Measurements from ENCODE around the gene SASH1.

Gene SASH1

DNA sequence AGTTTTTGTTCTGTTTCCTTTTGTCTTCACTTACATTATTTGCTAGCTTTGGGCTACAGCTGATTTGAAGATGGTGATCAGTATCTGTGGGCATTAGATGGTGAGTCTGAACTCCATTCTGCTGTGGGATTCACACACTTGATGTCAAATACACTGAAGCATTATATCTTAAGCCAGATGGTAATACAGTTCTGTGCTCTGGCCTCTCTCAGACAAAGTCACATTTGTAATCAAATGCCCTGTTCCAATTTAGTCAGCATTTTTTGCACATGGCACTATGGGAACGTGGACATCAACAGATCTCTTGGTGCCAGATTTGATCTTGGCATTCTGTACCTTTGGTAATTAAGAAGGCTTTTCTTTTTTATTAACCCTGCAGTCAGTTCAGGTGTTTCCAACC lies 56.0 kb downstream of the SASH1 start:
- H3K4me3 ChIP-seq (ENCODE audit: low read depth, low read length): no peak overlapping the region

DNA sequence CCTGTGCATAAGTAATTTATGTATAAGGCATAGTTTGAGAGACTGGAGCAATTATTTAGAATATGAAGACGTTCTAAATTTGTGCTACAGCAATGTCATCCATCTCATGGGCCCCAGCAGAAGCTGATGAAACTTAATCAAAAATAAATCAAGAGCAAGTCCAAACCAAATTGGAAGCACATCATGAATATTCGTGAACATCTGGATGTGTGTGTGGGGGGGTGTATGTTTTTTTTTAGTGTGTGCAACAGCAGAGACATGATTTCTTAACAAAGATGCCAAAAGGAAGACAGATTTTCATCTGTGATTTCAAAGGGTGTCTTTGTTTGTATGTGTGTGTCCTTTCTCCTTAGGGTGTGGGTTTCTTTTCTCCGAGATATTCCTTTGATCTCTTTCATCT lies 58.9 kb downstream of the SASH1 start:
- H3K4me3 ChIP-seq (ENCODE audit: low read depth, low read length): no peak overlapping the region

DNA sequence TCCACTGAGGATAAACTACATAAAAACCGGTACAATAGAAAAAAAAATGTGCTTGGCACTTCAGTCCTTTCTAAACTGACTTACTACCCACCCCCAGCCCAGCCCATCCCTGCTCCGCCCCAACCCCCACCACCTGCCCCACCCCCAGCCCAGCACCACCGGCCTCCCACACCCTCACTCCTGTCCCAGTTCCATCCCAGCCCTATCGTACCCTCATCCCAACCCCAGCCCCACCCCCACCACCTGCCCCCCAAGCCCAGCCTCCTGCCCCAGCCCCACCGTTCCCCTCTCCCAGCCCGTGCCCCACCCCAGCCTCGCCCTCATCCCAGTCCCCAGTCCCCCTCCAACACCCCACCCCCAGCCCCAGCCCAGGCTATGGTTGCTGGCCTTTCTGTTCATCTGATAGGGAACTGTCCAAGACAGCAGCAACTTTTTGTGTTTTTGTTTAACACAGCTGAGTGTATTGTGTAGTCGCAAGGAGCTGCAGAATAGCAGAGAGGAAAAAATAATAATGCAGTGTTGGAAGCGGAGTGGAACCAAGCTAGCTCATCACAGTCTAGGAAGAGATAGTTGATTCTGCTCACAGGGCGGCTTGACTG lies 61.9 kb downstream of the SASH1 start:
- no peak overlapping the region for H3K4me3 ChIP-seq (ENCODE audit: low read depth, low read length)

DNA sequence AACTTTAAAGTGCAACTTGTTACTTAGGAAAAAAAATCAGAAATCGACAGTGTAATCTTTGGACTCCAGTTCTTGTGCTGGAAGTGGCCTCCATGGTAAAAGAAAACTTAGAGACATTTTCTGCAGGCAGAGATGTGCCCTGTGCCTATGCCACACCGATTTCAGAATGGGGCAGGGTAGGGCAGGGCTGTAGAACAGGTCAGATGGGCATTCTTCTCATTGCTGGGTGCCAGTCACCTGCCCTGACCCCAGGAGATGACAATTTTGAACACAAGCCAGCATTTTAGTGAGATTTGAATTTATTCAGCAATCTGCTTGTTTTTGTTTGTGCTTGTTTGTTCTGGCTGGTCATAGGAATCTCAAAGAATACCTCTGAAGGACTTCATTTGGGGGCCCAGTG lies 63.3 kb downstream of the SASH1 start:
- H3K4me3 ChIP-seq (ENCODE audit: low read depth, low read length): no peak overlapping the region

DNA sequence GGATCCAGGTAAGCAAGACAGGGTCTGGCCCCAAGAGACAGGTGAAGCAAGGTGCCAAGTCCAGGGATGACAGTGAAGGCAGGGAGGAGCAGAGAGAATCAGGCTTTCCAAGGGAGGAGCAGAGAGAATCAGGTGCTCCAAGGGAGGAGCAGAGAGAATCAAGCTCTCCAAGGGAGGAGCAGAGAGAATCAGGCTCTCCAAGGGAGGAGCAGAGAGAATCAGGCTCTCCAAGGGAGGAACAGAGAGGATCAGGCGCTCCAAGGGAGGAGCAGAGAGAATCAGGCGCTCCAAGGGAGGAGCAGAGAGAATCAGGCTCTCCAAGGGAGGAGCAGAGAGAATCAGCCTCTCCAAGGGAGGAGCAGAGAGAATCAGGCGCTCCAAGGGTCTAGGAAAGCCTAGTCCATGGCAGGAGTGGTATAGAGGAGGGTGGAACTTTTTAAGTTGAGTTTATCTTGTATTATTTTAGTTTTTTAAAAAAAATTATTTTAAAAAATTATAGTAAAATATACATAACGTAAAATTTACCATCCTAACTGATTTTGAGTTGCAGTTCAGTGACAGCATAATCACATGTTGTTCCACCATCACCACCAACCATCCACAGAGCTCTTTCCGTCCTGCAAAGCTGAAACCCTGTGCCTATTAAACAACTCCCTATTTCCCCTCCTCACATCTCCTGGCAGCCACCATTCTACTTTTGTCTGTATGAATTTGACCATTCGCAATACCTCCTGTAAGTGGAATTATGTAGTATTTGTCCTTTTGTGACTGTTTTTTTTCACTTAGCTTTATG lies 64.1 kb downstream of the SASH1 start:
- H3K4me3 ChIP-seq (ENCODE audit: low read depth, low read length): no peak overlapping the region

DNA sequence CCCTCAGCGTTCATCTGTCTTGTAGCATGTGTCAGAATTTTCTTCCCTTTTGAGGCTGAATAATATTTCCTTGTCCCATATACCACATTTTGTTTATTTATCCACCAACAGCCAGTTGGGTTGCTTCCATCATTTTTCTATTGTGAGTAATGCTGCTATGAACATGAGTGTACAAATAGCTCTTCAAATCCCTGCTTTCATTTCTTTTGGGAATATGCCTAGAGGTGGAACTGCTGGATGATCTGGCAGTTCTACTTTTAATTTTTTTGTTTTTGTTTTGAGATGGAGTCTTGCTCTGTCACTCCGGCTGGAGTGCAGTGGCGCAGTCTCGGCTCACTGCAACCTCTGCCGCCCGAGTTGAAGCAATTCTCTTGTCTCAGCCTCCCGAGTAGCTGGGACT lies 64.7 kb downstream of the SASH1 start:
- no peak overlapping the region for H3K4me3 ChIP-seq (ENCODE audit: low read depth, low read length)

DNA sequence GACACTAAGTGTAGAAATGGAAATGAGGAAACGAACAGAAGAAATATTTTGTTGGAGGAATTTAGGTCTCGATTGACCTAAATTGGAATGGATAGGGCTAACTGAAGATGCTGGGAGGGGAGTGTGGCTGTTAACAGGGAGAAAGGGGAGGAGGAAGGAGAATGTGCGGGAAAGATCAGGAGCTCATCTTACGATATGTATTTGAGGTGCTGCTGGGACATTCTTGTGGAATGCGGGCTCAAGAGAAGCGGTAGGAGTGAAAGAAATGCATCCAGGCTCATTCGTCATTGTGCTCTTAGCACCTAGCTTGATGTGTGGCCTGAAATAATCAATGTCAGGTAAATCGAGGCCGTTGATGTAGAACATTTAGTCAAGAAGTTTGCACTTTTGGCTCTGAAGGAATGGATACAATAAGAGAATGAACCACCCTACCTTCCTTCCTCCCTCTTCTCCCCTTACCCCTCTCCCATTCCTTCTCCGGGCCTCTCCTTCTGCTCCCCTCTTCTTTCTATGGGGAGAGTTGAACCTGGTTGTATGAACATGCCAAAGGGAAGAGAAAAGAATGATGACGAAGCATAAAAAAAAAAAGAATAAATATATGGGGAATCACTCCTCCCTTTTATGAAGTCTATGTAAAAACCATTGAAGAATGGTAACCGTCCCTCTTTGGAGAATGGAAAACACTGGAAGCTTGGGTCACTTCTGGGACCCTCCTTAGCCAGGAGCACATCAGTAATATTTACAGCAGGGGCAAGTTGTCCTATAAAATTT lies 70.9 kb downstream of the SASH1 start:
- H3K4me3 ChIP-seq (ENCODE audit: low read depth, low read length): no peak overlapping the region

DNA sequence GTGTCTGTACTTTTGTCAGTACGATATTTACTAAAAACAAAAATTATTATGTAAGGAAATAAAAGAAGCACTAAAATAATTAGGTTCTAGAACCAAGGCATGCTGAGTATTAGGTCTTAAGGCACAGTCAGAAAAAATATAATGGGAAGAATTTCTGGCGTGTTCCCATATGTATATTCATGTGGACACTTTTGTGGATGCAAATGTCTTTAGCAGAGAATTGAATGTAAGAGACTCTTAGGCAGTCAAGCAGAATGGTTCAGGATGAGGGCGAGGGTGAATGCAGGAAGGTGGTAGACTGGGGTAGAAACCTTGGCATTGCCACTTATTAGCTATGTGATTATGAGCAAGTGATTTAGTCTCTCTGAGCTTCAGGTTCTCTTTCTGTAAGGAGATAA lies 71.5 kb downstream of the SASH1 start:
- no peak overlapping the region for H3K4me3 ChIP-seq (ENCODE audit: low read depth, low read length)

DNA sequence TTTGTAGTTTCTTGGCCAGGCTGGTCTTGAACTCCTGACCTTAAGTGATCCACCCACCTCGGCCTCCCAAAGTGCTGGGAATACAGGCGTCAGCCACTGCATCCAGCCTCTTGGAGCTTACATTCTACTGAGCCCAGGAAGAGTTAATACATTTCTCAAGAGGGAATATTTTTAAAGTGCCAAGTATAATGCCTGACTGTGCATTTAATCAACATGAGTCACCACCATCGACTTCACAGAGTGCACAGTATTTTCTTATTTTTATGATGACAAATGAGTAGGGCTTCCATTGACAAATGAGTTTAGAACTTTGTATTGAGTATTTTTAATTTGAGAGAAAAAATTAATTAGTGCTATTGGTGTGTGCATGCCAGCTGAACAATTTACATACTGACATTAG lies 72.2 kb downstream of the SASH1 start:
- no peak overlapping the region for H3K4me3 ChIP-seq (ENCODE audit: low read depth, low read length)

DNA sequence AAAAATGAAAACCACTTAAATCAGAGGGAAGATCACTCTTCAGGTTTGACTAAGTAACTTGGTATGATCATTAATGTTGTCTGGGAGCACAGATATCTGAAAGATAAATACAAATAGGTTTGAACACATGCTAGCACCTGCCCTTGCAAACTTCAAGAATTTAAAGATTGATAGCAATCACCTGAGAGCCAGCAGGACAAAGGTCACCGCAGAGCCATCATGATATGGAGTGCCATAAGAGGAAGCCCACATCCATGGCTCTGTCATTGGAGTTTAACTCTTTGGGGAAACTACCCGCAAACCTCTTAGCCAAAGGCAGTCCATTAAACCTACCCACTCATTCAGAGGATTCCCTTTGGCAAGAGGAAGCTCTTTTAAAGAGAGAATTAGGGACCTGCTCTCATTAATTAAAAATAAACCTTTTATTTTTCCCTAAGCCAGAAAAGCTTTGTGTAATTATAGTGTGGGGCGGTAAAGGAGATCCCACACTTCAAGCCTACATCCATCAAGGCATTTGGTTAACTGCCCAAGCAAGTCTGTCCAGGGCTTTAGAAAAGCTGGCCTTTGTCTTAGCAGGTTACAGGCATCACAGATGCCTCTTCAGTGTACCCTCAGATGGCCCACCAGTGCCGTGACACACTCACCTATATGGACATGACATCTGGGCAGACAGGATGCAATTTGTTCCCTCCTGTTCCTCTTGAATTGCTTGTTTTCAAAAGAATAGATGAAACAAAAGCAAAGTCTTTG lies 73.0 kb downstream of the SASH1 start:
- no peak overlapping the region for H3K4me3 ChIP-seq (ENCODE audit: low read depth, low read length)

DNA sequence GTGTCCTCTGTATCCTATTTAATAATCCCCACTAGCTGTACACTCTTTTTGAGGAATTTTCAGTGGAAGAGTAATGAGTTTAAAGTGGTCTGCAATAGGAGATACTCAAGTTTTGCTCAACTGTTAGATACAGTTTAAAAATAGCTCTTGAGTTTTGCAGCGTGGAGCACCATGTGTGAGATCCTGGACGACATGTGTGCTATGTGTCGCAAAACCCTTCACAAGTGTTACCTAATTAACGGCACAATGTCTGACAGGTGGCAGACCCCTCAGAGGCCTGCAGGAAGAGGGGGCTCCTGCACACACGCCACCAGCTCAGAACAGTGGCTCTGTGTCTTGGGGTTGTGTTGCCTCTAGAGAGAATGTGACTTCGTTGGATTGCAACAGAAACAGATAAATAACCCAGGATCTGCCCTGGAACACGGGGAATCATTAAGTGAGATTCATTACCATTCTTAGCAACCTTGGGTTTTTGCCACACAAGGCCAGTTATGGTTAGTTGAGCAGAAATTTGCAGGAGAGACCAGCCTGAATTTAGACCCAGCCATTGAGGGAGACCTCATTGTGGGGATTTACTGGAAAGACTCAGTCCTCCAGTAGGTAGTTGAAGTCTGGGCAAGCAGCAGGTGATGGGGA lies 73.8 kb downstream of the SASH1 start:
- H3K4me3 ChIP-seq (ENCODE audit: low read depth, low read length): no peak overlapping the region

DNA sequence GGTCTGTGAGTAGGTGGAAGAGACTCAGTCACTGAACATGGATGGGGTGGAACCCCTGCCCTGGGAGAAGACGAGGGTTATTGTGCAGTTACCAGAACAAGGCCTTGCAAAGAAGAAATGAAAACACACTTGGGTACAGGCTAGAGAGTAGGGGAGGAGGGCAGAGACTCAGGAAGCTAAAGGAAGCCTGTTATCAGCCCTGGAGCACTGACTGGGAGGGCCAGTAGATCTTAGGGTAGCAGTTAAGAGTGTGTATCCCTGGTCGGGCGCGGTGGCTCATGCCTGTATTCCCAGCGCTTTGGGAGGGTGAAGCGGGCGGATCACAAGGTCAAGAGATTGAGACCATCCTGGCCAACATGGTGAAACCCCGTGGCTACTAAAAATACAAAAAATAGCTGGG lies 74.4 kb downstream of the SASH1 start:
- no peak overlapping the region for H3K4me3 ChIP-seq (ENCODE audit: low read depth, low read length)

DNA sequence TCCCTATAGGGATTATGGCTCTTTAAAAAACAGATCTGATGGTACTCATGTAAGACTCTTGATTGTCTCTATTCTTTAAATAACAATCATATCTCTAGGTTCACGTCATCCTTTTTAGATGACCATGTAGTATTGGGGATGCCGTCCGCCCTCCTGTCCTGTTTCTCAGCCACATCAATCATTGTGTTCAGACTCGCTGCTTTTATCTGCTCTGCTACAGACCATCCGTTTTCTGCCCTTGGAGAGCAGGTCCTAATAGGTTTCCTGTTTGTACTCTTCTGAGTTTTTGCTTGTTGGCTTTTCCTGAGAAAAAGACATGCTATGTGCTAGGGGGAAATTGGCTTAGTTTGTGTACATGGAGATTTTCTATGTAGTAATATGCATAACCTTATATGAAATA lies 76.8 kb downstream of the SASH1 start:
- H3K4me3 ChIP-seq (ENCODE audit: low read depth, low read length): no peak overlapping the region

DNA sequence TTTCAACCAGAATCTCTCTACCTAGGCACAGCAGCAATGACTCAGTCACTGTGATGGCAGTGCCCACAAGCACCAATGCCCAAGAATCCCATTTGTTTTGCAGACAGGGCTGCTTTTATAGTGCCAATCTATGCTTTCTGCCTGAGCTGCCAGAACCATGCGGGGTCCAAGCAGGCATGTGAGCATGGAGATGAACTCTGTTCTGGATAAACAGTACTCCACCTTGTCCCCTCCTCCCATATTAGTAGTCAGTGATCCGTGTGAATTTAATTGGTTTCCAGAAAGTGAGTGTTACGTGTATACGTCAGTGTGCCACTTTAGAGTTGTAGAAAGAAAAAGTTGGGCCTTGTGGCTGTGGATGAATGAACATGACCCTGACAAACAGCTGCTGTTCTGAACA lies 79.4 kb downstream of the SASH1 start:
- no peak overlapping the region for H3K4me3 ChIP-seq (ENCODE audit: low read depth, low read length)

DNA sequence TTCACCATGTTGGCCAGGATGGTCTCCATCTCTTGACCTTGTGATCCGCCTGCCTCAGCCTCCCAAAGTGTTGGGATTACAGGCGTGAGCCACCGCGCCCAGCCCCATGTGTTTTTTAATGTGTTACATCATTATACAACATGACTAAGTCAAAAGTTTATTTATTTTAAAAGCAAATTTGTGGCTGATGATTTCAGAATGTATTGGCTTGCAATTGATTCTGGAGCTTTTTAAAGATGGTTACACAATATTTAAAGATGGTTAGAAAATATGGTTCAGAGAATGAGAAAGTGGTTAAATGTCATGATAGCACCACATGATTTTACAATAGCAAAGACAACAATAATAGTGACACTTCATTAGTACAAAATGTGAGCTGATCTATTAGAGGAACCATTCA lies 80.5 kb downstream of the SASH1 start:
- H3K4me3 ChIP-seq (ENCODE audit: low read depth, low read length): no peak overlapping the region

DNA sequence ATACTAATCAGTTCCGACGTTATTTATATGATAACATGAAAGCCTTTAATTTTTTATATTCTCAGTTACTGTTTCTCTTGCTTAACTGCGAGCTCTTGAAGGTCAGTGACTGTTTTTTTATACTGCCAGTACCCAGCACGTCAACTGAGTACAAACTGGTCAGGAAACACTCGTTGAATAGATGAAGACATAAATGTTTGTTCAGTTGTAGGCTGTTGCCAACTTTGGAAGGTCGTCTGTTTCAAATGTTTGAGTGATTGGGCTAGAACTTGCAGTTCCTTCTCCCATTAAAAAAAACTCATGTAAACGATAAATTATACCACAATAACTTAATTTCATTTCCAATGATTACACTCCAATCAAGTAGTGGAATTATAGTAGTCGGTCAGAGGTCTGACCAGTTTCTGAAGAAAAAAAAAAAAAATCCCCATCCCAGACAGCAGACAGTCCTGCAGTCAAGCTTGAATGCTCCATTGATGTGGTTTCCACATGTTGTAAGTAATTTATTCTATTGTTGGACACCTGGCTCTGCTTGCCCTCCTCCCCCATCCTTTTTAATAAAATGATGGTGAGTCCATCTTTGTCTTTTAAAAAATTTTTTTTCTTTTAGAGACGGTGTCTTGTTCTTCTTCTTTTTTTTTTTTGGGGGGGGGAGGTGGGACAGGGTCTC lies 81.1 kb downstream of the SASH1 start:
- no peak overlapping the region for H3K4me3 ChIP-seq (ENCODE audit: low read depth, low read length)

DNA sequence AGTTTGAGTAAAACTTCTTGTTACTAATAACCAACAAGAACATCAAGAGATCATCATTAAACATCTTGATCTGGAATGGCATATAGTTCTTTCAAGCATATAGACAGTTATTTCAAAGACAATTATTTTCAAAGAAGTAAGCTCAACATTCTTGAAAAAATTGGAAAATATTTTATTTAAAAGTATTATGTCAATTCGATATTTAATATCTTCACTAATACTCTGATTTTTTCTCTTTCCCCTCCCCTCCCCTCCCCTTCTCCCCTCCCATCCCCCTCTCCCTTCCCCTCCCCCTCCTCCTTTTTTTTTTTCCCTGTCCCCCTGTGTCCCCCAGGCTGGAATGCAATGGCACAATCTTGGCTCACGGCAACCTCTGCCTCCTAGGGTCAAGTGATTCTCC lies 82.8 kb downstream of the SASH1 start:
- no peak overlapping the region for H3K4me3 ChIP-seq (ENCODE audit: low read depth, low read length)

DNA sequence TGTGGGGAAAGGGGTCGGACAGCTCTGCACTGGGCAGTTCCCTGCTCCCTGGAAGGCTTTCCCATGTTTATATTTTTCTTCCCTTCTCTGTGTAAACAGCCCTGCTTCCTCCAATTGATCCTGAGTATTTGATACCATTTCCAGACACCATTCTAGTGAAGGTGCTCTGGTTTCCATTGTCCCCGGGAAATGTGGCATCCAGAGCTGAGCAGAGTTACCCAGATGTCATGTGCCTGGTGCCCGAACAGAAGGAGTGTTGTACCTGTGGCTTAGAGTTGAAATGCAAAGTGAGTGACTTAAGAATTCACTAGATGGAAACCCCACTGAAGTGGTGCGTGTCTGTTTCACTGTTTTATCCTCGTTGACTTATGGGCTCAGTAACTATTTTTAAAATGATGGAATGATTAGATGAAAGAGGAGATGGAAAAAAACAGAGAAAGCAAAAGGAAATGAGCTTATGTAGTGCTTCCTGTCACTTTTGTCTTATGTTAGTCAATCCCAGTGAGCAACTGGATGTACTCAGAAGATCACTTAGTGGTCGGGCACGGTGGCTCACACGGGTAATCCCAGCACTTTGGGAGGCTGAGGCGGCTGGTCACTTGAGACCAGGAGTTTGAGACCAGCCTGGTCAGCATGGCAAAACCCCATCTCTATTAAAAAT lies 83.8 kb downstream of the SASH1 start:
- H3K4me3 ChIP-seq (ENCODE audit: low read depth, low read length): no peak overlapping the region

DNA sequence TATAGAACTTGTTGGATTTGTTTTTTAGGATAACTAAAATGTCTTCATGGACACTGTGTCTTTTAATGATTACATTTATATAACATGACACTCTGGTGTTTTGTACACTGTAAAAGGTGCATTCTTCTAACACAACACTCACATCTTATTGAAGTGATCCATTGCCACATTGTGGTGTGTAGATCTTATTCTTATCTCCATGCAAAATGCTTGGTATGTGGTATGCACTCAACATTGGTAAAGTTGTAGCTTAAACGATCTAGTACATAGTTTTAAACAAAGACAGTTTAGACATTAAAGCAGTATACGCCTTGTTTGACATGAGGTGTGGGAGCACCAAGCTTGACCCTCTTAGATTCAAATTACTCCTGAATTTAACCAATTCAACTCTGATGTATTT lies 84.7 kb downstream of the SASH1 start:
- no peak overlapping the region for H3K4me3 ChIP-seq (ENCODE audit: low read depth, low read length)

DNA sequence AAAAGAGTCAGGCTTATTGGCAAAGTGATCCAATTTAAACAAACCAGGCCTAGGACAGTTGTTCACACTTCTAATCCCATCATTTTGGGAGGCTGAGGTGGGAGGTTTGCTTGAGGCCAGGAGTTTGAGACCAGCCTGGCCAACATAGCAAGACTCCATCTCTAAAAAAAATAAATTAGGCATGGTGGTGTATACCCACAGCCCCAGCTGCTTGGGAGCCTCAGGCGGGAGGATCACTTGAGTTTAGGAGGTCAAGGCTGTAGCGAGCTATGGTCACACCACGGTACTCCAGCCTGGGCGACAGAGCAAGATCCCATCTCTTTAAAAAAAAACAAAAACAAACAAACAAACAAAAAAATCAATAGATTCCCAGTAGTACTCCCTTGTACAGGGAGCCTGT lies 86.8 kb downstream of the SASH1 start:
- no peak overlapping the region for H3K4me3 ChIP-seq (ENCODE audit: low read depth, low read length)

Data from iPS-11a (cell line).